HepG2 (cell line): ENCODE results near the gene GLRX2. TPM values are rescaled to one million over a fixed set of nuclear protein-coding genes. Genes with fewer than 3 reads are reported as not detected.

ENCODE experiments used
- ATAC-seq: fragments of 200-7000 bp; cut with Tn5 transposase; 3 replicates; pipeline ENCODE4 v1.9.1; 2020; ENCODE audit warnings: mild to moderate bottlenecking, moderate library complexity
- BruUV-seq: library from RNA; stranded (reverse); fragments of 400-500 nt; replicated peaks from 2 replicates; lab custom pipeline; 2021; lab: Mats Ljungman, UMichigan
- CTCF ChIA-PET: fragments of 300-600 bp; formaldehyde crosslinking; extraction: SDS; loops from one replicate; lab custom pipeline; 2021; ENCODE audit warnings: low total read pairs, inconsistent platforms, low intra/inter-chr PET ratio; lab: Yijun Ruan, JAX
- POLR2A ChIA-PET: fragments of 350-600 bp; sonication (Branson Sonifier 250); formaldehyde crosslinking; loops from one replicate; lab custom pipeline; 2020; ENCODE audit warnings: antibody characterized with exemption, inconsistent platforms; lab: Yijun Ruan, JAX
- DNase-seq: peaks from one replicate; pipeline ENCODE4 v3.0.0-alpha.2; 2015; ENCODE audit warnings: low spot score
- FAIRE-seq: peaks from 3 replicates; lab custom pipeline; 2011; peaks lifted over from hg19 to GRCh38; lab: Jason Lieb, UNC
- H2AFZ ChIP-seq: one replicate; pipeline ENCODE4 v1.6.1; 2011; ENCODE audit warnings: low read length, inconsistent platforms
- H3K27ac ChIP-seq: fragments of 300-600 bp; 3 replicates; pipeline ENCODE4 v1.8.0; 2011; ENCODE audit warnings: mixed run types, mild to moderate bottlenecking, mixed read lengths, low read length, inconsistent platforms; ENCODE audit not compliant: insufficient read depth; ENCODE audit errors: extremely low read length
- H3K27me3 ChIP-seq, 2 experiments: fragments of 200-600 bp in 1 of 2; 2 replicates in 1 of 2; 3 replicates in 1 of 2; pipeline versions ENCODE4 v1.6.0 to v1.8.0; 2011; ENCODE audit warnings: low read length in 2 of 2, mild to moderate bottlenecking in 2 of 2, moderate library complexity in 2 of 2, inconsistent platforms in 1 of 2; ENCODE audit not compliant: insufficient read depth in 2 of 2, control insufficient read depth in 1 of 2
- H3K36me3 ChIP-seq, 2 experiments: fragments of 200-600 bp in 1 of 2; replicated peaks in 1 of 2; 2 replicates in 1 of 2; 3 replicates in 1 of 2; pipeline versions ENCODE4 v1.5.1 to v1.8.0; 2011; ENCODE audit warnings: low read length in 2 of 2, inconsistent platforms in 1 of 2; ENCODE audit not compliant: insufficient read depth in 2 of 2, control insufficient read depth in 1 of 2
- H3K4me1 ChIP-seq: 2 replicates; pipeline ENCODE4 v1.5.1; 2012; ENCODE audit warnings: low read length, inconsistent platforms; ENCODE audit not compliant: insufficient read depth
- H3K4me2 ChIP-seq: 2 replicates; pipeline ENCODE4 v1.6.0; 2011; ENCODE audit warnings: low read depth, low read length, inconsistent platforms
- H3K4me3 ChIP-seq, 3 experiments: fragments of 200-600 bp in 1 of 3; sonication (generic), shearing (Covaris generic) in 1 of 3; replicated peaks in 1 of 3; 2 replicates each; pipeline ENCODE4 v1.5.1; 2011 to 2016; ENCODE audit warnings: low read length in 3 of 3, inconsistent platforms in 2 of 3, low read depth in 2 of 3, mild to moderate bottlenecking in 2 of 3, control low read depth in 1 of 3, mixed read lengths in 1 of 3; ENCODE audit not compliant: insufficient read depth in 1 of 3
- H3K79me2 ChIP-seq: one replicate; pipeline ENCODE4 v1.6.1; 2011; ENCODE audit warnings: low read length, inconsistent platforms; ENCODE audit not compliant: insufficient read depth
- H3K9ac ChIP-seq: 2 replicates; pipeline ENCODE4 v1.6.0; 2011; ENCODE audit warnings: mild to moderate bottlenecking, low read depth, low read length, inconsistent platforms; ENCODE audit not compliant: insufficient read depth
- H3K9me3 ChIP-seq: 2 replicates; pipeline ENCODE4 v1.5.1; 2012; ENCODE audit warnings: mild to moderate bottlenecking, low read length
- H4K20me1 ChIP-seq: 2 replicates; pipeline ENCODE4 v1.6.0; 2011; ENCODE audit warnings: inconsistent platforms, mild to moderate bottlenecking, low read length, moderate library complexity; ENCODE audit not compliant: insufficient read depth
- CHD2 ChIP-seq: IDR thresholded peaks from 2 replicates; pipeline ENCODE4 v1.6.1; 2011; ENCODE audit warnings: low read depth, low read length, improper control_type of control experiment
- HNRNPL ChIP-seq: fragments of 200-400 bp; formaldehyde crosslinking; IDR thresholded peaks from 2 replicates; pipeline ENCODE4 v1.6.1; 2017; ENCODE audit warnings: mild to moderate bottlenecking, low read depth, low read length
- KMT2B ChIP-seq: IDR thresholded peaks from 2 replicates; pipeline ENCODE4 v1.6.1; 2016; ENCODE audit warnings: missing genetic modification reagents, missing compliant biosample characterization
- NBN ChIP-seq: fragments of 450-650 bp; conservative IDR thresholded peaks from 2 replicates; pipeline ENCODE4 v1.6.1; 2017
- NFYB ChIP-seq: sonication (generic); formaldehyde crosslinking; IDR thresholded peaks from 2 replicates; pipeline ENCODE4 v1.4.0; 2020; ENCODE audit warnings: missing genetic modification reagents
- RFX3 ChIP-seq: IDR thresholded peaks from 2 replicates; pipeline ENCODE4 v1.6.1; 2016; ENCODE audit warnings: missing biosample characterization, missing genetic modification reagents
- TBX2 ChIP-seq: sonication (generic); formaldehyde crosslinking; IDR thresholded peaks from 2 replicates; pipeline ENCODE4 v1.5.0; 2020; ENCODE audit warnings: missing genetic modification reagents, mild to moderate bottlenecking, borderline replicate concordance
- ZNF367 ChIP-seq: sonication (generic); formaldehyde crosslinking; IDR thresholded peaks from 2 replicates; pipeline ENCODE4 v1.4.0; 2020; ENCODE audit warnings: missing genetic modification reagents, borderline replicate concordance
- ZNF432 ChIP-seq: sonication (generic); formaldehyde crosslinking; IDR thresholded peaks from 2 replicates; pipeline ENCODE4 v1.5.0; 2020; ENCODE audit warnings: missing genetic modification reagents, mild to moderate bottlenecking, borderline replicate concordance
- ZNF615 ChIP-seq: sonication (generic); formaldehyde crosslinking; IDR thresholded peaks from 2 replicates; pipeline ENCODE4 v1.5.0; 2020; ENCODE audit warnings: mild to moderate bottlenecking, missing genetic modification reagents, borderline replicate concordance
- WGBS: methylation state at CpG from one replicate; pipeline ENCODE4 v1.1.6; 2017; ENCODE audit warnings: low lambda C conversion rate; 5-methylcytosine and 5-hydroxymethylcytosine counted together
- in situ Hi-C: cut with HindIII; loops from 2 replicates; pipeline ENCODE4 v1.10.0; 2017; ENCODE audit warnings: low pct_unique_long_range_greater_than_20kb; ENCODE audit not compliant: extremely low pct_ligation_motif_present
- intact Hi-C: fragments of 100-400 bp; cut with micrococcal nuclease; formaldehyde crosslinking; loops from one replicate; pipeline ENCODE4 v1.10.0; 2022; ENCODE audit not compliant: unreplicated experiment
- polyA plus RNA-seq, 8 experiments: library from polyadenylated mRNA; depleted of rRNA in 3 of 8; stranded (reverse) in 7 of 8; unstranded in 1 of 8; fragments of >200 nt; fragmentation: Illumina TruSeq in 4 of 8; extraction: Trizol in 4 of 8; gene quantifications; 2 replicates each; pipeline versions ENCODE4 v1.2.1 to v1.2.3, GENCODE V29; 2011 to 2016; ENCODE audit warnings: low read depth in 4 of 8, missing spikeins in 1 of 8, mixed read lengths in 1 of 8; ENCODE audit not compliant: insufficient read depth in 1 of 8
- total RNA-seq, 5 experiments: library from RNA; depleted of rRNA; stranded (reverse); fragments of >200 nt; fragmentation: Illumina TruSeq; extraction: Trizol; gene quantifications; 2 replicates each; pipeline ENCODE4 v1.2.3, GENCODE V29; 2016; ENCODE audit warnings: low read depth in 1 of 5
- TF ChIP-seq, protein P1 (sequence below): sonication (generic); formaldehyde crosslinking; conservative IDR thresholded peaks from 2 replicates; pipeline ENCODE4 v1.4.0; 2020; ENCODE audit warnings: missing genetic modification reagents
- TF ChIP-seq, protein P2 (sequence below): sonication (generic); formaldehyde crosslinking; IDR thresholded peaks from 2 replicates; pipeline ENCODE4 v1.4.0; 2020; ENCODE audit warnings: mild to moderate bottlenecking, missing genetic modification reagents
- TF ChIP-seq, protein P3 (sequence below): fragments of 450-650 bp; IDR thresholded peaks from 2 replicates; pipeline ENCODE4 v1.6.1; 2017; ENCODE audit warnings: mild to moderate bottlenecking

GLRX2 gene
- total and polyA plus RNA-seq, 2 of the 13 experiments (the other 11 are each of a cell fraction or from before 2014, with no cell fraction given), result 11.9 to 39.0 TPM

DNA sequence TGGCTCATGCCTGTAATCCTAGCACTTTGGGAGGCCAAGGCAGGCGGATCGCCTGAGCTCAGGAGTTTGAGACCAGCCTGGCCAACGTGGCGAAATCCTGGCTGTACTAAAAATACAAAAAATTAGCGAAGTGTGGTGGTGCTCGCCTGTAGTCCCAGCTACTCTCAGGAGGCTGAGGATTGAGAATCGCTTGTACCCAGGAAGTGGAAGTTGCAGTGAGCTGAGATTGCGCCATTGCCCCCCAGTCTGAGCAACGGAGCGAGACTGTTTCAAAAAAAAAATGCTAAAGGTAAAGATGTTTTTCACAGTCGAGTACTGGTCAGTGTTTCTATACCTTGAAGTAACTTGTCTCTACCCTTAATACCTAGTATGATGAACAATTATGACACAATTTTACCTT is 11.1 kb downstream of the GLRX2 start:
- Histone ChIP-seq H3K9ac (no peak overlapping the region), H3K4me2 (no peak overlapping the region), H4K20me1 (no peaks in the 10 kb centered on the region), H3K27ac (no peak overlapping the region), H3K36me3 (peaks cover 1 to 33% of the 10 kb centered on the region in 2 experiments), H2AFZ (no peak overlapping the region), H3K79me2 (no peaks in the 10 kb centered on the region), H3K4me1 (no peaks in the 10 kb centered on the region), H3K4me3 (no peak overlapping the region), H3K27me3 (no peaks in the 10 kb centered on the region), H3K9me3 (no peaks in the 10 kb centered on the region)
- no peak for ATAC-seq
- CTCF ChIA-PET, result no interaction called here
- intact Hi-C loops, result no loop called here
- TF ChIP-seq RFX3 (CRISPR knock-in tag) (no peak), ZNF367 (CRISPR knock-in tag) (no peak), NBN (no peak), TBX2 (CRISPR knock-in tag) (no peak), HNRNPL (no peak), ZNF615 (CRISPR knock-in tag) (no peak), ZNF432 (CRISPR knock-in tag) (no peak), CHD2 (no peak), NFYB (CRISPR knock-in tag) (no peak), KMT2B (CRISPR knock-in tag) (no peak)
- TF ChIP-seq, protein P1, sequence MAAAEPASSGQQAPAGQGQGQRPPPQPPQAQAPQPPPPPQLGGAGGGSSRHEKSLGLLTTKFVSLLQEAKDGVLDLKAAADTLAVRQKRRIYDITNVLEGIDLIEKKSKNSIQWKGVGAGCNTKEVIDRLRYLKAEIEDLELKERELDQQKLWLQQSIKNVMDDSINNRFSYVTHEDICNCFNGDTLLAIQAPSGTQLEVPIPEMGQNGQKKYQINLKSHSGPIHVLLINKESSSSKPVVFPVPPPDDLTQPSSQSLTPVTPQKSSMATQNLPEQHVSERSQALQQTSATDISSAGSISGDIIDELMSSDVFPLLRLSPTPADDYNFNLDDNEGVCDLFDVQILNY (CRISPR knock-in tag), result no peak
- TF ChIP-seq, protein P2, sequence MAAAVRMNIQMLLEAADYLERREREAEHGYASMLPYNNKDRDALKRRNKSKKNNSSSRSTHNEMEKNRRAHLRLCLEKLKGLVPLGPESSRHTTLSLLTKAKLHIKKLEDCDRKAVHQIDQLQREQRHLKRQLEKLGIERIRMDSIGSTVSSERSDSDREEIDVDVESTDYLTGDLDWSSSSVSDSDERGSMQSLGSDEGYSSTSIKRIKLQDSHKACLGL, result no peak
- TF ChIP-seq, protein P3, sequence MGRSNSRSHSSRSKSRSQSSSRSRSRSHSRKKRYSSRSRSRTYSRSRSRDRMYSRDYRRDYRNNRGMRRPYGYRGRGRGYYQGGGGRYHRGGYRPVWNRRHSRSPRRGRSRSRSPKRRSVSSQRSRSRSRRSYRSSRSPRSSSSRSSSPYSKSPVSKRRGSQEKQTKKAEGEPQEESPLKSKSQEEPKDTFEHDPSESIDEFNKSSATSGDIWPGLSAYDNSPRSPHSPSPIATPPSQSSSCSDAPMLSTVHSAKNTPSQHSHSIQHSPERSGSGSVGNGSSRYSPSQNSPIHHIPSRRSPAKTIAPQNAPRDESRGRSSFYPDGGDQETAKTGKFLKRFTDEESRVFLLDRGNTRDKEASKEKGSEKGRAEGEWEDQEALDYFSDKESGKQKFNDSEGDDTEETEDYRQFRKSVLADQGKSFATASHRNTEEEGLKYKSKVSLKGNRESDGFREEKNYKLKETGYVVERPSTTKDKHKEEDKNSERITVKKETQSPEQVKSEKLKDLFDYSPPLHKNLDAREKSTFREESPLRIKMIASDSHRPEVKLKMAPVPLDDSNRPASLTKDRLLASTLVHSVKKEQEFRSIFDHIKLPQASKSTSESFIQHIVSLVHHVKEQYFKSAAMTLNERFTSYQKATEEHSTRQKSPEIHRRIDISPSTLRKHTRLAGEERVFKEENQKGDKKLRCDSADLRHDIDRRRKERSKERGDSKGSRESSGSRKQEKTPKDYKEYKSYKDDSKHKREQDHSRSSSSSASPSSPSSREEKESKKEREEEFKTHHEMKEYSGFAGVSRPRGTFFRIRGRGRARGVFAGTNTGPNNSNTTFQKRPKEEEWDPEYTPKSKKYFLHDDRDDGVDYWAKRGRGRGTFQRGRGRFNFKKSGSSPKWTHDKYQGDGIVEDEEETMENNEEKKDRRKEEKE, result no peak
- 96% methylated on average over 11 of the region's 11 CpGs for WGBS
- no peak for FAIRE-seq
- in situ Hi-C loops, result no loop called here
- POLR2A ChIA-PET, result interaction anchor here (3.2 kb wide), 1 partner anchor 11 kb away, joined by 10 read pairs; the partner anchor contains the start of gene GLRX2
- DNase-seq, result no peak
- no TSS peak for BruUV-seq
